GM12873 (cell line): ENCODE results near the gene LEKR1.

ENCODE experiments used
- CTCF ChIP-seq: IDR thresholded peaks from 2 replicates; pipeline ENCODE4 v1.5.1; 2012; ENCODE audit warnings: low read depth, mild to moderate bottlenecking, moderate library complexity, low read length, control low read depth; ENCODE audit not compliant: insufficient read depth; ENCODE audit errors: missing control alignments

LEKR1 gene

GRCh38 chr3:156834435-156834834 lies 8.3 kb downstream of the LEKR1 start:
- TF ChIP-seq CTCF = no peak

GRCh38 chr3:156834962-156835535 lies 8.9 kb downstream of the LEKR1 start:
- TF ChIP-seq CTCF = no peak

DNA sequence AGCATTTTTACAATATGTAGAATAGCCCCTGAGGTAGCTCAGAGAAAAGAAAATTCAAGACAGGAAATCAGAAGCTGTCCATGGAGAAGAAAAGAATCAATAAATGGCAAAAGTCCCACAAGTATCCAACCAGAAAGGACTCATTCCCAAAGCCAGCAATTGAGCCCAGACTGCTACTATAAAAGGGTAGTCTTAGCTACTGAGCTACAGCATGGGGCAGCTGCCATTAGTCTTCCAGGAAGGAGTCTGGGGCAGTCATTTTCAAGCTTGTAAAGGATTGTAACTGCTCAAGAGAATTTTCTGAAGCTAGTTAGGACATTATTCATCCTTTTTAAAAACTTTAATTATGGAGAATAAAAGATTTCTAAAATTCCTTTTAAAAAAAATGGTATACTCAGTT lies 10.5 kb downstream of the LEKR1 start:
- no peak for TF ChIP-seq CTCF

- TF ChIP-seq CTCF = no peak
Observed at GRCh38 chr3:156837115-156837514, 11.0 kb downstream of the LEKR1 start.

DNA sequence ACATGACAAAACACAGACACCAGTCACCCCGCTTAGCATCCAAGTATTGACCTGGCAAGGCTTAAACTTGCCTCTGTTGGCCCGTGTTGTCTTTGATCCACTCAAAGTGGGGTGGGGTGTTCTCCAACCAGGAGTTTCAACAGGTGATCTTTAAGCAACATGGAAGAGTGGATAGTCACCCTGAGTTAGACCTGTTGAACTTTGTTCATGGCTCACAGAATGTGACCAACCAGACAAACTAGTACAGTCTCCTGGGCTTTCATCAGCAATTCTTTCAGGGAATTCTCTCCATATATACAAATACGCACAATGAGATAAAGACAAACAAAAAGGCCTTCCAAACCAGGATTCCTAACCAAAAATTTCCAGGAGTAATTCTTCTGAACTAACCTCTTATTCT lies 11.9 kb downstream of the LEKR1 start:
- TF ChIP-seq CTCF = no peak

- TF ChIP-seq CTCF = no peak
Observed at GRCh38 chr3:156840826-156841689, 14.9 kb downstream of the LEKR1 start.

GRCh38 chr3:156843071-156843808 lies 17.1 kb downstream of the LEKR1 start:
- no peak for TF ChIP-seq CTCF
